GM12878 (cell line): ENCODE data around the gene ARAP1. TPM values are rescaled to one million over a fixed set of nuclear protein-coding genes. Genes with fewer than 3 reads are reported as not detected.

Experiments
- ATAC-seq: fragments of 200-7000 bp; cut with Tn5 transposase; 3 replicates; pipeline ENCODE4 v1.9.1; 2020; ENCODE audit warnings: mild to moderate bottlenecking, moderate library complexity
- BruUV-seq: library from RNA; stranded (reverse); fragments of 400-500 nt; replicated peaks from 2 replicates; lab custom pipeline; 2021; lab: Mats Ljungman, UMichigan
- CTCF ChIA-PET: fragments of 300-600 bp; sonication (Branson Sonifier 250); formaldehyde crosslinking; extraction: SDS; loops from one replicate; lab custom pipeline; 2021; ENCODE audit warnings: inconsistent platforms; lab: Yijun Ruan, JAX
- POLR2A ChIA-PET: fragments of 350-600 bp; formaldehyde crosslinking; extraction: SDS; loops from one replicate; lab custom pipeline; 2021; ENCODE audit warnings: inconsistent platforms; lab: Charles Lee
- RAD21 ChIA-PET: fragments of 300-600 bp; sonication (Branson Sonifier 250); formaldehyde crosslinking; loops from one replicate; lab custom pipeline; 2023; ENCODE audit warnings: antibody characterized with exemption; ENCODE audit not compliant: unreplicated experiment; lab: Charles Lee
- SMC1A ChIA-PET: fragments of 300-600 bp; sonication (Branson Sonifier 250); formaldehyde crosslinking; loops from one replicate; lab custom pipeline; 2023; ENCODE audit not compliant: unreplicated experiment, uncharacterized antibody; lab: Charles Lee
- DNase-seq: peaks from one replicate; pipeline ENCODE4 v3.0.0-alpha.2; 2011; ENCODE audit warnings: low read depth, low spot score
- FAIRE-seq: peaks from 3 replicates; lab custom pipeline; 2011; peaks lifted over from hg19 to GRCh38; lab: Jason Lieb, UNC
- H2AFZ ChIP-seq: 2 replicates; pipeline ENCODE4 v1.6.0; 2011; ENCODE audit warnings: low read depth, low read length, control low read depth; ENCODE audit not compliant: control insufficient read depth
- H3K27ac ChIP-seq: 2 replicates; pipeline ENCODE4 v1.5.1; 2011; ENCODE audit warnings: control low read depth; ENCODE audit not compliant: control insufficient read depth, insufficient read depth
- H3K27me3 ChIP-seq, 2 experiments: replicated peaks in 1 of 2; 2 replicates each; pipeline versions ENCODE4 v1.6.0 to v1.6.1; 2011; ENCODE audit warnings: low read length in 1 of 2; ENCODE audit not compliant: control insufficient read depth in 2 of 2, insufficient read depth in 2 of 2
- H3K36me3 ChIP-seq, 2 experiments: 2 replicates each; pipeline ENCODE4 v1.5.1; 2011; ENCODE audit warnings: low read length in 1 of 2; ENCODE audit not compliant: control insufficient read depth in 2 of 2, insufficient read depth in 2 of 2
- H3K4me1 ChIP-seq: 2 replicates; pipeline ENCODE4 v1.6.1; 2011; ENCODE audit warnings: mild to moderate bottlenecking, low read length, moderate library complexity, mixed read lengths; ENCODE audit not compliant: control insufficient read depth, insufficient read depth
- H3K4me2 ChIP-seq: 2 replicates; pipeline ENCODE4 v1.6.0; 2011; ENCODE audit warnings: control low read depth; ENCODE audit not compliant: control insufficient read depth, insufficient read depth
- H3K4me3 ChIP-seq: fragments of 200-600 bp; sonication (generic); 2 replicates; pipeline ENCODE4 v1.5.1; 2016
- H3K79me2 ChIP-seq: 2 replicates; pipeline ENCODE4 v1.6.0; 2011; ENCODE audit warnings: low read length; ENCODE audit not compliant: control insufficient read depth, insufficient read depth
- H3K9ac ChIP-seq: 2 replicates; pipeline ENCODE4 v1.8.0; 2011; ENCODE audit warnings: low read length, control low read depth, mixed read lengths; ENCODE audit not compliant: control insufficient read depth, insufficient read depth
- H3K9me3 ChIP-seq: replicated peaks from 3 replicates; pipeline ENCODE4 v1.5.1; 2011; ENCODE audit warnings: mild to moderate bottlenecking, low read length; ENCODE audit not compliant: control insufficient read depth, insufficient read depth
- H4K20me1 ChIP-seq: 2 replicates; pipeline ENCODE4 v1.6.0; 2011; ENCODE audit not compliant: control insufficient read depth, insufficient read depth
- HDAC6 ChIP-seq: fragments of 200-600 bp; sonication (generic); IDR thresholded peaks from one replicate; pipeline ENCODE4 v1.8.0; 2017; ENCODE audit warnings: antibody characterized with exemption; ENCODE audit not compliant: unreplicated experiment
- TCF7 ChIP-seq: IDR thresholded peaks from 2 replicates; pipeline ENCODE4 v1.6.1; 2014; ENCODE audit warnings: antibody characterized with exemption, borderline replicate concordance
- WGBS: methylation state at CpG from one replicate; pipeline ENCODE4 v1.1.6; 2016; ENCODE audit warnings: low lambda C conversion rate; ENCODE audit not compliant: insufficient replicate concordance, insufficient coverage; ENCODE audit errors: missing lambda C conversion rate; 5-methylcytosine and 5-hydroxymethylcytosine counted together
- in situ Hi-C: fragments of 300-500 bp; cut with MboI; formaldehyde crosslinking; loops from 9 replicates; pipeline ENCODE4 v1.14.3; 2018; ENCODE audit warnings: mixed read lengths
- intact Hi-C: fragments of 100-400 bp; cut with micrococcal nuclease; formaldehyde crosslinking; loops from one replicate; pipeline ENCODE4 v1.14.2; 2022; ENCODE audit not compliant: unreplicated experiment
- polyA plus RNA-seq, 11 experiments: library from polyadenylated mRNA; depleted of rRNA in 4 of 11; unstranded in 6 of 11; stranded (reverse) in 5 of 11; fragments of >200 nt; fragmentation: Nextera tagmentation in 4 of 11; fragmentation: Illumina TruSeq in 1 of 11; extraction: Ambion mirVana in 4 of 11; extraction: Trizol in 1 of 11; gene quantifications; 1 replicate in 1 of 11; 2 replicates in 10 of 11; pipeline versions ENCODE4 v1.2.1 to v1.2.3, GENCODE V29; 2011 to 2016; ENCODE audit warnings: inconsistent platforms in 2 of 11, missing spikeins in 2 of 11, low read depth in 1 of 11
- total RNA-seq, 4 experiments: library from RNA; depleted of rRNA in 3 of 4; stranded (reverse); fragments of >200 nt in 3 of 4; fragmentation: Illumina TruSeq in 1 of 4; extraction: Trizol in 1 of 4; gene quantifications; 2 replicates each; pipeline versions ENCODE4 v1.2.1 to v1.2.3, GENCODE V29; 2013 to 2021
- TF ChIP-seq, protein P1 (sequence below): fragments of 450-650 bp; IDR thresholded peaks from 2 replicates; pipeline ENCODE4 v1.6.1; 2017; ENCODE audit warnings: borderline replicate concordance

Gene ARAP1
- total and polyA plus RNA-seq, 10 of the 15 experiments (the other 5 are each of a cell fraction or from before 2014, with no cell fraction given) = 0.55 to 102 (median 51.0) TPM

DNA sequence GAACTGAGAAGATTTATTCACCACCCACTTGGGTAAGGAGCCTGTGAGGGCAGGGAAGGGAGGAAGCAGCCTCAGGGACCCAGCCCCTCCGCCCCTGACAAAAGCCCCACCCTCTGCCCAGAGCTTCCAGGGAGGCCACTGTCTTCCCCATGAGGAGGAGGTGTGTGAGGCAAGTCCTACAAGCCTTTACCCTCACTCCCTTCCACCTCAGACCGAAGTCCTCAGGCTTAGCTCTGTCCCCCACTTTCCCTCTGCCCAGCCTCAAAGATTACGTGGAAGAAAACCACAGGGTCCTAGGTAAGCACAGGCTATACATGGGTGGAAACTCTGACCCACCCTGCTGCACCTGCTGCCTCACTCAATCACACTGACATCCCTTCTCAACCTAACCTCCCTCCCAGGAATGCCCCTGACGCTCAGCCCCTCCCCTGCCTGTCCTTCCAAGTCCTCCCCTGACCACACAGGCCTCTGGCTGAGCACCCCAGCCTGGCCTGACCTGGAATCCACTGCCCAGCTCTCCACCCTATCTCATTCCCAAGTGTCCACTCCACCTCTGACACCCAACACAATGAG, 3.6 kb upstream of the ARAP1 start:
- no peak overlapping the region for H3K4me3 ChIP-seq
- no peaks in the 10 kb centered on the region; a peak in 1 of 4 replicates for H3K36me3 ChIP-seq
- CTCF ChIA-PET = no interaction called here
- no peak for TF ChIP-seq HDAC6
- TF ChIP-seq, protein P1, sequence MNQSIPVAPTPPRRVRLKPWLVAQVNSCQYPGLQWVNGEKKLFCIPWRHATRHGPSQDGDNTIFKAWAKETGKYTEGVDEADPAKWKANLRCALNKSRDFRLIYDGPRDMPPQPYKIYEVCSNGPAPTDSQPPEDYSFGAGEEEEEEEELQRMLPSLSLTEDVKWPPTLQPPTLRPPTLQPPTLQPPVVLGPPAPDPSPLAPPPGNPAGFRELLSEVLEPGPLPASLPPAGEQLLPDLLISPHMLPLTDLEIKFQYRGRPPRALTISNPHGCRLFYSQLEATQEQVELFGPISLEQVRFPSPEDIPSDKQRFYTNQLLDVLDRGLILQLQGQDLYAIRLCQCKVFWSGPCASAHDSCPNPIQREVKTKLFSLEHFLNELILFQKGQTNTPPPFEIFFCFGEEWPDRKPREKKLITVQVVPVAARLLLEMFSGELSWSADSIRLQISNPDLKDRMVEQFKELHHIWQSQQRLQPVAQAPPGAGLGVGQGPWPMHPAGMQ = no peak
- no TSS peak for BruUV-seq
- H4K20me1 ChIP-seq = no peaks in the 10 kb centered on the region
- no peak overlapping the region for H3K4me2 ChIP-seq
- RAD21 ChIA-PET = no interaction called here
- intact Hi-C loops = no loop called here
- no peak overlapping the region for H3K27ac ChIP-seq
- no peak for ATAC-seq
- in situ Hi-C loops = no loop called here
- H2AFZ ChIP-seq = no peak overlapping the region
- WGBS = 70% methylated on average over 4 of the region's 4 CpGs
- no peak for DNase-seq
- POLR2A ChIA-PET = no interaction called here
- no peaks in the 10 kb centered on the region for H3K27me3 ChIP-seq
- H3K9me3 ChIP-seq = no peaks in the 10 kb centered on the region
- SMC1A ChIA-PET = no interaction called here
- FAIRE-seq = no peak
- H3K4me1 ChIP-seq = peaks cover 15% of the 10 kb centered on the region
- H3K9ac ChIP-seq = no peak overlapping the region
- peaks cover 14% of the 10 kb centered on the region for H3K79me2 ChIP-seq

DNA sequence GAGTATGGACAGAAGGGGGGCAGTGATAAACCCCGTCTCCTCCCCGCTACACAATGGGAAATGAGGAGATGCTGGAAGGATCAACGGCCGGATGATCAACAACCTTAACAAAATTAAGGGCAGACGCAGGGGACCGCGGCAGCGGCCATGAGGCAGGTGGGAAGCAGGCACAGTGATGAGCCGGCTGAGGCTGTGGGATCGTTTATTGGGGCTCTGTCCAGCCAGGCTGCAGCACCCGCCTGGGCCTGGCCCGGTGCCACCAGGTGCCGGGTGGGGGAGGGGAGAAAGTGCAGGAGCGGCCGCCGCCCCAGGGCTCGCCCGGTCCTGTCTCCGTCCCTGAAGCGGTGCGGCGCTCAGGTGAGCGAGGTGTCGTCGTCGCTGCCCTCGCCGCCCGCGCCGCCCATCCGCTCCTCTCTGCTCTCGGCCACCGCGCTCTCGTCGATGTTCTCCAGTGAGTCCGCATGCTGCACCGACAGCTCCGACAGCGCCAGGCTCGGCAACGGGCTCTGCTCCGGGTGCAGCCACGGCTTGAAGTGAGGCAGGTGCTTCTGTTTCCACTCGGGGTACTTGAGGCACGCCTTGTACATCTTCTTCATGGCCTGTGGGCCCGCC, 2.4 kb upstream of the ARAP1 start:
- H3K79me2 ChIP-seq = peaks cover 25% of the 10 kb centered on the region
- RAD21 ChIA-PET = interaction anchor here (1.5 kb wide), 1 partner anchor 14 kb away, joined by 3 read pairs; no protein-coding TSS in a partner anchor
- H3K36me3 ChIP-seq = no peaks in the 10 kb centered on the region; a peak in 1 of 4 replicates
- POLR2A ChIA-PET = no interaction called here
- no peak for ATAC-seq
- no peak overlapping the region for H2AFZ ChIP-seq
- no peak overlapping the region for H3K4me2 ChIP-seq
- intact Hi-C loops (no loop called here), in situ Hi-C loops (no loop called here)
- BruUV-seq = no TSS peak
- FAIRE-seq = no peak
- H4K20me1 ChIP-seq = no peaks in the 10 kb centered on the region
- WGBS = 97% methylated on average over 34 of the region's 48 CpGs
- no peak overlapping the region for H3K9ac ChIP-seq
- CTCF ChIA-PET = interaction anchor here (1.5 to 2.4 kb wide), 2 partner anchors 29 to 39 kb away, joined by 4 to 12 read pairs; partner anchors contain the start of gene STARD10
- H3K4me3 ChIP-seq = no peak overlapping the region
- no peak for TF ChIP-seq TCF7
- H3K4me1 ChIP-seq = peaks cover 25% of the 10 kb centered on the region
- no peak overlapping the region for H3K27ac ChIP-seq
- H3K27me3 ChIP-seq = no peaks in the 10 kb centered on the region
- SMC1A ChIA-PET = no interaction called here
- DNase-seq = no peak
- H3K9me3 ChIP-seq = no peaks in the 10 kb centered on the region
